Left lung (tissue), 10 donors: ENCODE data around the gene MED27. TPM values are rescaled to one million over a fixed set of nuclear protein-coding genes. Genes with fewer than 3 reads are reported as not detected.

Experiments
- ATAC-seq: fragments of 200-7000 bp; cut with Tn5 transposase; one replicate; pipeline ENCODE4 v1.9.1; 2020; ENCODE audit warnings: moderate library complexity
- DNase-seq, 4 donors: peaks; one replicate each; pipeline ENCODE4 v3.0.0-alpha.2; 2013 to 2020
- H3K27ac ChIP-seq, 2 donors: fragments of 200-600 bp; sonication (generic) in 1 of 2; one replicate each; pipeline versions ENCODE4 v1.5.0 to v1.8.0; 2020 to 2021
- H3K27me3 ChIP-seq, 2 donors: fragments of 200-600 bp; sonication (generic) in 1 of 2; one replicate each; pipeline versions ENCODE4 v1.5.0 to v1.8.0; 2020 to 2021
- H3K36me3 ChIP-seq, 2 donors: fragments of 200-600 bp; sonication (generic) in 1 of 2; one replicate each; pipeline versions ENCODE4 v1.5.0 to v1.8.0; 2020 to 2021
- H3K4me1 ChIP-seq, 2 donors: fragments of 200-600 bp; one replicate each; pipeline ENCODE4 v1.8.0; 2021
- H3K4me3 ChIP-seq, 2 donors: fragments of 200-600 bp; sonication (generic) in 1 of 2; one replicate each; pipeline versions ENCODE4 v1.5.0 to v1.8.0; 2020 to 2021; ENCODE audit warnings: mild to moderate bottlenecking in 1 of 2
- H3K9me3 ChIP-seq, 2 donors: fragments of 200-600 bp; sonication (generic) in 1 of 2; one replicate each; pipeline versions ENCODE4 v1.5.0 to v1.8.0; 2020 to 2021
- CTCF ChIP-seq, 2 donors: fragments of 200-600 bp; sonication (generic) in 1 of 2; IDR thresholded peaks; one replicate each; pipeline versions ENCODE4 v1.5.0 to v1.8.0; 2021; ENCODE audit warnings: antibody characterized with exemption in 2 of 2
- intact Hi-C, 2 donors: fragments of 100-400 bp; cut with DNase I; formaldehyde crosslinking; loops; one replicate each; pipeline versions ENCODE4 v1.11.2 to v1.14.2; 2022
- polyA plus RNA-seq, 6 donors: library from polyadenylated mRNA; unstranded; fragments of 120-200 nt; gene quantifications; one replicate each; pipeline ENCODE4 v1.2.1, GENCODE V29; 2013; ENCODE audit not compliant: insufficient read length in 6 of 6
- total RNA-seq, 2 donors: library from RNA; stranded (reverse); fragmentation: NEBNext Ultra II Directional; extraction: Animal tissue kit (Norgen Biotek cat#: 25700); gene quantifications; one replicate each; pipeline ENCODE4 v1.2.1, GENCODE V29; 2021
- donor health status: DM: no; HTN: yes; CAD: no.
- donor health status: DM: no; HTN: no; CAD: no.

MED27 gene
- total and polyA plus RNA-seq, 8 donors, result 12.5 to 18.6 (median 16.7) TPM

GRCh38 chr9:131965841-131966240, 113.8 kb downstream of the MED27 start:
- H3K36me3 ChIP-seq, result no peaks in the 10 kb centered on the region
- H3K27ac ChIP-seq, result no peak overlapping the region
- H3K9me3 ChIP-seq, result no peaks in the 10 kb centered on the region
- H3K4me1 ChIP-seq, result no peaks in the 10 kb centered on the region
- no peak for DNase-seq
- no peak for TF ChIP-seq CTCF (IDR thresholded peaks at IDR 0.05)
- no peak for ATAC-seq
- intact Hi-C loops, result no loop called here
- H3K4me3 ChIP-seq, result no peak overlapping the region
- H3K27me3 ChIP-seq, result no peaks in the 10 kb centered on the region

GRCh38 chr9:131965103-131965502, 114.6 kb downstream of the MED27 start:
- Histone ChIP-seq H3K4me1 (no peaks in the 10 kb centered on the region), H3K9me3 (no peaks in the 10 kb centered on the region), H3K27ac (no peak overlapping the region), H3K27me3 (no peaks in the 10 kb centered on the region), H3K4me3 (no peak overlapping the region), H3K36me3 (no peaks in the 10 kb centered on the region)
- ATAC-seq, result no peak
- TF ChIP-seq CTCF (IDR thresholded peaks at IDR 0.05), result no peak
- no peak for DNase-seq
- intact Hi-C loops, result no loop called here

- no peaks in the 10 kb centered on the region for H3K36me3 ChIP-seq
- no peak for DNase-seq
Measured at GRCh38 chr9:131963072-131964030, 116.3 kb downstream of the MED27 start.

GRCh38 chr9:131961496-131961880, 118.2 kb downstream of the MED27 start:
- Histone ChIP-seq H3K27ac (no peak overlapping the region), H3K36me3 (no peaks in the 10 kb centered on the region), H3K9me3 (no peaks in the 10 kb centered on the region), H3K4me1 (no peaks in the 10 kb centered on the region), H3K27me3 (no peaks in the 10 kb centered on the region), H3K4me3 (no peak overlapping the region)
- no peak for ATAC-seq
- no peak for DNase-seq
- no peak for TF ChIP-seq CTCF (IDR thresholded peaks at IDR 0.05)
- intact Hi-C loops, result no loop called here

More at GRCh38 chr9:131963072-131964030, 116.3 kb downstream of the MED27 start:
- no peak overlapping the region for H3K4me3 ChIP-seq
- H3K27me3 ChIP-seq, result no peaks in the 10 kb centered on the region
- ATAC-seq, result no peak
- H3K4me1 ChIP-seq, result no peaks in the 10 kb centered on the region
- no peak overlapping the region for H3K27ac ChIP-seq
- H3K9me3 ChIP-seq, result no peaks in the 10 kb centered on the region
- no peak for TF ChIP-seq CTCF (IDR thresholded peaks at IDR 0.05)
- intact Hi-C loops, result no loop called here

GRCh38 chr9:131960851-131961495, 118.7 kb downstream of the MED27 start:
- Histone ChIP-seq H3K36me3 (no peaks in the 10 kb centered on the region), H3K27me3 (no peaks in the 10 kb centered on the region), H3K9me3 (no peaks in the 10 kb centered on the region), H3K27ac (no peak overlapping the region), H3K4me1 (no peaks in the 10 kb centered on the region), H3K4me3 (no peak overlapping the region)
- no peak for TF ChIP-seq CTCF (IDR thresholded peaks at IDR 0.05)
- DNase-seq (no peak), ATAC-seq (no peak)
- intact Hi-C loops, result no loop called here
